PC-3 (cell line): Measurements from ENCODE around the gene CCL13.

Experiments
- EZH2 ChIP-seq: fragments of 300-600 bp; sonication (generic); IDR thresholded peaks from one replicate; pipeline ENCODE4 v1.6.1; 2017; ENCODE audit warnings: antibody characterized with exemption, mild to moderate bottlenecking, low read length; ENCODE audit not compliant: unreplicated experiment
- TF ChIP-seq, protein P1 (sequence below): fragments of 300-600 bp; sonication (generic); conservative IDR thresholded peaks from 2 replicates; pipeline ENCODE4 v1.5.1; 2017; ENCODE audit warnings: antibody characterized with exemption, low read depth, mild to moderate bottlenecking, low read length

DNA sequence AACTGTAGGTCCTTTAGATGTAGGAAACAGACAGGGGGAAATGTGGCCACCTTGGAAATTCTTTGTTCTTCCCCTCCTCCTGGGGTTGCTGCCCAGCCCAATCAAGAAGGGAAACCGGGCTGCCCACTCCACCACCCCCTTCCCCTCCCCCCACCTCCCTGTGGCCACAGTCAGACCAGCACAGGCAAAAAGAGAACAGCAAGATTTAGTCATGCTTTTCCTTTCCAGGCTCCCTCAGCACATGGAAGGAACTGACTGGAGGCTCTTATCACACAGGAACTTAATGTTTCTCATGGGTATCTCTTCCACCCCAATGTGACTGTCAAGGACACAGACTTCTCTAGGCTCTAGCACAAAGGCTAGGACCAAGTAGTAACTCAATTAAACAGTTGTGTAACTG, 9.7 kb downstream of the CCL13 start:
- TF ChIP-seq, protein P1, sequence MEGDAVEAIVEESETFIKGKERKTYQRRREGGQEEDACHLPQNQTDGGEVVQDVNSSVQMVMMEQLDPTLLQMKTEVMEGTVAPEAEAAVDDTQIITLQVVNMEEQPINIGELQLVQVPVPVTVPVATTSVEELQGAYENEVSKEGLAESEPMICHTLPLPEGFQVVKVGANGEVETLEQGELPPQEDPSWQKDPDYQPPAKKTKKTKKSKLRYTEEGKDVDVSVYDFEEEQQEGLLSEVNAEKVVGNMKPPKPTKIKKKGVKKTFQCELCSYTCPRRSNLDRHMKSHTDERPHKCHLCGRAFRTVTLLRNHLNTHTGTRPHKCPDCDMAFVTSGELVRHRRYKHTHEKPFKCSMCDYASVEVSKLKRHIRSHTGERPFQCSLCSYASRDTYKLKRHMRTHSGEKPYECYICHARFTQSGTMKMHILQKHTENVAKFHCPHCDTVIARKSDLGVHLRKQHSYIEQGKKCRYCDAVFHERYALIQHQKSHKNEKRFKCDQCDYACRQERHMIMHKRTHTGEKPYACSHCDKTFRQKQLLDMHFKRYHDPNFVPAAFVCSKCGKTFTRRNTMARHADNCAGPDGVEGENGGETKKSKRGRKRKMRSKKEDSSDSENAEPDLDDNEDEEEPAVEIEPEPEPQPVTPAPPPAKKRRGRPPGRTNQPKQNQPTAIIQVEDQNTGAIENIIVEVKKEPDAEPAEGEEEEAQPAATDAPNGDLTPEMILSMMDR, result no peak
- no peak for TF ChIP-seq EZH2
